DLD1 (cell line): ENCODE results near the gene SLC30A3.
"Not testable (repeated sequence)": the region's sequence is repeated elsewhere in the genome, so short reads cannot be mapped to it uniquely, and the experiment has no call there.

Experiments
- in situ Hi-C: cut with HindIII; loops from 2 replicates; pipeline ENCODE4 v1.10.0; 2017; ENCODE audit warnings: low sequenced_read_pairs

SLC30A3 gene, protein sequence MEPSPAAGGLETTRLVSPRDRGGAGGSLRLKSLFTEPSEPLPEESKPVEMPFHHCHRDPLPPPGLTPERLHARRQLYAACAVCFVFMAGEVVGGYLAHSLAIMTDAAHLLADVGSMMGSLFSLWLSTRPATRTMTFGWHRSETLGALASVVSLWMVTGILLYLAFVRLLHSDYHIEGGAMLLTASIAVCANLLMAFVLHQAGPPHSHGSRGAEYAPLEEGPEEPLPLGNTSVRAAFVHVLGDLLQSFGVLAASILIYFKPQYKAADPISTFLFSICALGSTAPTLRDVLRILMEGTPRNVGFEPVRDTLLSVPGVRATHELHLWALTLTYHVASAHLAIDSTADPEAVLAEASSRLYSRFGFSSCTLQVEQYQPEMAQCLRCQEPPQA

DNA sequence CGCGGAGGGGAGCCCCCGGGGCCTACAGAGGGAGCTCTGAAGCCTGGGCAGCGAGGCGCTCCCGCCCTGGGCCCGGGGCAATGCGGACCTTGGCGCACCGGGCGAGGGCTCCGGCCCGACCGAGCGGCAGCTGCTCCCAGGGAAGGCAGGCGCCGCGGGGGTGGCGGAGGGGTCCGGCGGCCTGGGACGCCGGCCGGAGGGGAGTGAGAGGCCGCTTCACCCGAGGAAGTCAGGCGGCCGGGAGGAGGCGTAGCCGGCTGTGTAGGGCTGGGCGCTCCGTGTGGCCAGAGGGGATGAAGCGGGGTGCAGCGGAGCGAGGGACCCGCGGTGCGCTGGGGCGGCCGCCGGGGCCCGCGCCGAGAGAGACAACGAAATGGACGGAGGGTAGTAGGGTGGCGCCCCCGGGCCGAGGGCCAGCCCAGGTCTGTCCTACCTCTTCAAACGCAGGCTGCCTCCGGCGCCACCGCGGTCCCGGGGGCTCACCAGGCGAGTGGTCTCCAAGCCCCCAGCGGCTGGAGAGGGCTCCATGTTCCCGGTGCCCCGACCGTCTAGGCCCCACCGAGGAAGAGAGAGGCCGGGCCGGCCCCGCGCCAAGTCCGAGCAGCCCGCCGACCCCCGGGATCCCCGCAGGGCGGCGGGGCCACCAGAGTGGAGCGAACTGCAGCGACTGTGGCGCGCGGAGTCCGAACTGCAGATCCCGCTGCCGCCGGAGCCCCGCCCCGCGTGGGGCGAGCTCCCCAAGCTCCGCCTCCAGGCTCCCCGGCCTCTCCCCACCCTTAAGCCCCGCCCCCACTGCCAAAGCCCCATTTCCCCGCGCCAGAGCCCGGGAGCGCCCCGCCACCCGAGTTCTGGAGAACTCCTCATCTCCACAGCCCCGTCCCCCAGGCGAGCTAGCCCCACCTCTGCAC is at the start of gene SLC30A3:
Gene SLC30A3, minus strand, starts transcription at position 669 of the 908 bp plus-strand sequence. Its CDS starts 141 bp downstream, at position 528.
- in situ Hi-C loops = no loop called here

DNA sequence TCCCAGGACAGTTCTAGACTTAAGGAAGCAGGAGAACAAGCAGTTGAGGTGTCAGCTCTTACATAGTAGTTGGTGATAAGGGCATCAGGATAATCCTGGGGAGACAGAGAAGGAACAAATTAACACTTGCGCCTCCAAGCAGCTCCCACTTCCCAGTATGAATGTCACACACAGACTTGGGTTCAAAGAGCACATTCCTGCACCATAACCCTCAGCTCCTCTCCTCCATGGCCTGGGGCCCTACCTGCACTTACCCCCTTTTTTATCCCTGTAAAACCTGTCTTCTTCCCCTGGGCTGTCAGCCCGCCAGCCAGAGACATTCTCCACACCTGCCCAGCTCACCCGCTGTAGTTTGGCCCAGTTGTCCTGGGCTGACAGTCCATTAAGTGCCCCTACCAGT is 49.3 kb upstream of the SLC30A3 start:
- in situ Hi-C loops = no loop called here

DNA sequence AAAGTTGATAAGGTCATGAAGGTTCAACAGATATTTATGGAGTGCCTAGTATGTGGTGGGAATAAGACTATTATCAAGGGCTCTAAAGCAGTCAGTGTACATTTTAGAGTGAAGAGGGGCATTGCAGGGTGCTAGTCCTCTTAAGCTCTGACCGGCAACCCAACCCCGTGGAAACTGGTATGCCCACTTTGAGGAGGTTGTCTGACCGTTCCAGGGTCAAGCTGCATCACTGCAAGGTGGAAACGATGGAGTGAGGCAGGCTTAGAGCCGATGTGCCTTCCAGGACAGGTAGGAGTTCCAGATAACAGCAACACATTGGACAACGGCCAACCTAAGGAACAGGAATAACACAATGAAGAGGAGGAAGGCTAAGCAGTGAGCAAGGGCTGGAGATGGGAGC is 46.8 kb upstream of the SLC30A3 start:
- in situ Hi-C loops = no loop called here

DNA sequence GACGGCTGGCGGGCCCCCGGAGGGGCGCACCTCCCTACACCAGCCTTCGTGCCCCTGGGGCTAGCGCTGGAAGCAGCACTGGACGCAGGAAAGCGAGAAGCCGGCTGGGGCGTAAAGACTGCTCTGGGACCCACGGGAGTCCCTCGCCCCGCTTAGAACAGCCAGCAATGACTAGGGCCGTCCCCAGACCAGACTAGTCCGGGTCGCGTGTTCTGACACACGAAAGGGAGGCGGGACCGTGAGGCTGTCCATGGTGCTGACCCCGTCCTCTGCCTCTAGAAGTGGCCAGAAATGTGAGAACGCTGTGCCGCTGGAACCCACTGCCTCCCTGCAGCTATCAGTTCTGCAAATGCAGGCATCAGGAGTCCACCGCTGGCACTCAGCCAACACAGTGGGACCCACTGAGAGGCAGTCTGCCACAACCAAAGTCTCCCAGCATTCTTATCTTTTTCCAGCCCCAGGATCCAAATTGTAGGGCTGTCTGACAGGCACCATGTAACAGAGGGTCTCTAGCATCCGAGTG is 45.6 kb upstream of the SLC30A3 start, which contains the start of gene UCN:
Gene UCN, minus strand, starts transcription at position 87 of the 523 bp plus-strand sequence. CDS start 550 bp downstream, outside the sequence.
- in situ Hi-C loops = no loop called here

DNA sequence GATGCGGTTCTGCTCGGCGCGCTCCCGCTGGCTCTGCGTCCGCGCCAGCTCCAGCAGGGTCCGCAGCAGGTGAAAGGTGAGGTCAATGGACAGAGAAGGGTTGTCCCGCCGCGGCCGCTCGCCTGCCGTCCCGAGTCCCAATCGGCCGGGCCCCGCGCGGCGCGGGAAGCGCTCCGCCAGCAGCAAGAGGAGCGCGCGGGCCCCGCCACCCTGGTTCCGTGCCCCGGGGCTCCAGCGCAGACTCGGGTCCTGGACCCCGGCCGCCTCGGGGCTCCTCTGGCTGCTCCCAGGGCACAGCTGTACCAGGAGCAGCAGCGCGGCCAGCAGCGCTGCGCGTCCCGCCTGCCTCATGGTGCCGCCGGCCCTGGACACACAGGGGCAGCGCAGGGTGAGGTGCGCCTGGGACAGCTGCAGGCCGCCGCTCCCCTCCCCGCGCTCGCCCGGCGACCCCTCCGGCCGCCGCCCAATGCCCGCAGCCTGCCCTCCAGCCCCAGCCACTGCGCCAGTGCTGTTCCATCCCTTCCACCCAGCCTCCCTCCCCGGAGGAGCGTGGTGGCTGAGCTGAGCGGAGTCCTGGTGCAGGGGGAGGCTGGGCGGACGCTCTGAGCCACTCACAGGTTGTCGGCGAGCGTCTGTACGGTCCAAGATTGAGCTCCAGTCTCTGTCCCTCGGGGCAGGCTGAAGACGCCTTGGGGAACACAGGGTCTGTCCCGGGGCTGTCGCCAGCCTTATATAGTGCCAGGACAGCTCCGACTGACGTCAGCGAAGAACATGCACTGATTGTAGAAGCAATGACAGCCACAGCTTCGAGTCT is 44.9 kb upstream of the SLC30A3 start:
- in situ Hi-C loops = no loop called here

DNA sequence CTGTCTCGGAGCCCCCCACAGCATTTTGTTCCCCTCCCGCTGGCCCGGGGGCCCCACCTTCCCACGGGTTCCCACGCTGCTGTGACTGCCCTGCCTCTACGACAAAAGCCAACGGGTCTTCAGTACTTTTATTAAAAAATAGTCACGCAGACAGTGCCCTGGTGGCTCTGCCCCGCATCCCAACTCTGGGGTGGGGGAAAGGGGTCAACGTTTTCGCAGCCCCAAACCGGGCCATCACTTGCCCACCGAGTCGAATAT is 44.4 kb upstream of the SLC30A3 start:
- in situ Hi-C loops = no loop called here

DNA sequence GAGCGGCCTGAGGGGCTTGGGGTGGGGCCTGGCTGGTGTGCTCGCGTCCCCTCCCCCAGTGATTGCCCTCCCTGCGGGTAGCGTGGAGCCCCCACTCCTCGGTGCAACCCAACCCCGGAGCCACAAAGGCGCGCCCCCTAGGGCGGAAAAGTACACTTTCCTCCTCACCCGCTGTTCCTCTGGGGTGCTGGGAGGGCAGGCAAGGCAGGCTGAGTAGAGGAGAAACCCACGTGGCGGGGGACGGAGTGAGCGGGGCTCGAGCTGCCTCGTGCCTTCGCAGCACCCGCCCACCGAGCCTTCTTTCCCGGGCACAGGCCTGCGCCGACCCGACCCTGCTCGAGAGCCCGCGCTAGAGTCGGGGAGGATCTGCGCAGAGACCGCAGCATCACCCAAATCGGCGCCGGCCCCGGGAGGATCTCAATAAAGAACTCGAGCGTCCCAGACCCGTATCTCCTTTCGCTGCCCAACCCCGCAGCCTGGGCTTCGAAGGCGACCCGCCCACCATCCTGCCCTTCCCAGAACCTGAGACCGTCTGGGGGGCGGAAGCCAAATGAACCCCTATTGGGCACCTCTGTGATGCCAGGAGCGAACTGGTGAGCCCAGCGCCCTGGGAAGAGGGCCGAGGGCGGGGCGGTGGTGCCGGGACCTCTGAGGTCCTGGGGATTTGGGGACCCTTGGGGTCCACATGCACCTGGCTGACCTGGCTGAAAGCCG is 43.9 kb upstream of the SLC30A3 start:
- in situ Hi-C loops = no loop called here

DNA sequence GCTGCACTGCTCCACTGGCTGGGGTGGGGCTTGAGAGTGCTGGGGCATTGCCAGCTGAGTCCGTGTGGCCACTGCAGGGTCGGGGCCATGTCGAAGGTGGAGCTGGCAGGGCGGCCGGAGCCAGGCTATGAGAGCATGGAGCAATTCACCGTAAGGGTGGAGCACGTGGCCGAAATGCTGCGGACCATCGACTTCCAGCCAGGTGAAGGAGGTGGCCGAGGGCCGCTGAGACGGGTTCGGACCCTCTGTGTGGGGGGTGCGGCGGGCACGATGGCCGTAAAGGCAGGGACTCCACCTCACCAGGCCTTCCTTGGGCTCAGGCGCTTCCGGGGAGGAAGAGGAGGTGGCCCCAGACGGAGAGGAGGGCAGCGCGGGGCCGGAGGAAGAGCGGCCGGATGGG is 43.3 kb upstream of the SLC30A3 start:
- in situ Hi-C loops = no loop called here

DNA sequence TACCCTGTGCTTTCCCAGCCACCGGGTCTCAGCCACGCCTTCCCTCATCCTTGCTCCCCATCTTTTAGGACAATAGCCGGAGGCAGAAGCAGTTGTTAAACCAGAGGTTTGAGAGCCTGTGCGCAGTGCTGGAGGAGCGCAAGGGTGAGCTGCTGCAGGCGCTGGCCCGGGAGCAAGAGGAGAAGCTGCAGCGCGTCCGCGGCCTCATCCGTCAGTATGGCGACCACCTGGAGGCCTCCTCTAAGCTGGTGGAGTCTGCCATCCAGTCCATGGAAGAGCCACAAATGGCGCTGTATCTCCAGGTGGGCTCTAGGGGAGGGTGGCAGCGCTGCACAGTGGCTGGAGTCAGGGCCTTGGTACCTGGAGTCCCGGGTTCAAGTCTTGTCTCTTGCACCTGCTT is 42.7 kb upstream of the SLC30A3 start:
- in situ Hi-C loops = no loop called here

DNA sequence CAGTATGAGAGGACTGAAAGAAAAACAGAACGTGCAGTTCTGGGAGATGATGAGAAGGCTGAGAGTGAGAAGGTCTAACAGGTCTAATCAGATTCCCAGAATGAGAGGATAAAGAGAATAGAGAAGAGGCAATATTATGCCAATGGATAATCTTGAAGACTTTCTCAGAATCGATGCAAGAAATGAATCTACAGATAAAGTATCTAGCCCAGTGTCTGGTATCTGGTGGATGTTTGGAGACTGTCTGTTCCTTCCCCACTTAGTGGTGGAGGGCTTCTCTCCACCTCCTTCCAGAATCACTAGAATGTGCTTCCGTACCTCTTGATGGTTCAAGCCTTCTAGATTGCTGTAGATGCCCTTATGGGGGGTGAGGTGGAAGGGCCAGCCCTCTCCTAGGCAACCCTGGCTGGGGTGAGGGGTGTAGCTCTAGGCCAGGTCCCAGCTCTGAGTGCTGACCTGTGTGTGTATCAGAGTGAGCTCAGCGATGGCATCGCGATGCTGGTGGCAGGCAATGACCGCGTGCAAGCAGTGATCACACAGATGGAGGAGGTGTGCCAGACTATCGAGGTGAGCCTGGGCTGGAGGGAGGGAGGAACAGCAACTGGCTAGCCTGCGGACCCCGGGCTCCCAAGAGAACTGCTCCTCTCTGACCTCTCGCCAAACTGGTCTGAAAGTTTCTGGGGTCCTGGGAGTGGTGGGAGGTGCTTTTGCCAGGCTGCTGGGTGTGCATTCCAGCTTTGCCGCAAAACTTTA is 41.8 kb upstream of the SLC30A3 start:
- in situ Hi-C loops = no loop called here

DNA sequence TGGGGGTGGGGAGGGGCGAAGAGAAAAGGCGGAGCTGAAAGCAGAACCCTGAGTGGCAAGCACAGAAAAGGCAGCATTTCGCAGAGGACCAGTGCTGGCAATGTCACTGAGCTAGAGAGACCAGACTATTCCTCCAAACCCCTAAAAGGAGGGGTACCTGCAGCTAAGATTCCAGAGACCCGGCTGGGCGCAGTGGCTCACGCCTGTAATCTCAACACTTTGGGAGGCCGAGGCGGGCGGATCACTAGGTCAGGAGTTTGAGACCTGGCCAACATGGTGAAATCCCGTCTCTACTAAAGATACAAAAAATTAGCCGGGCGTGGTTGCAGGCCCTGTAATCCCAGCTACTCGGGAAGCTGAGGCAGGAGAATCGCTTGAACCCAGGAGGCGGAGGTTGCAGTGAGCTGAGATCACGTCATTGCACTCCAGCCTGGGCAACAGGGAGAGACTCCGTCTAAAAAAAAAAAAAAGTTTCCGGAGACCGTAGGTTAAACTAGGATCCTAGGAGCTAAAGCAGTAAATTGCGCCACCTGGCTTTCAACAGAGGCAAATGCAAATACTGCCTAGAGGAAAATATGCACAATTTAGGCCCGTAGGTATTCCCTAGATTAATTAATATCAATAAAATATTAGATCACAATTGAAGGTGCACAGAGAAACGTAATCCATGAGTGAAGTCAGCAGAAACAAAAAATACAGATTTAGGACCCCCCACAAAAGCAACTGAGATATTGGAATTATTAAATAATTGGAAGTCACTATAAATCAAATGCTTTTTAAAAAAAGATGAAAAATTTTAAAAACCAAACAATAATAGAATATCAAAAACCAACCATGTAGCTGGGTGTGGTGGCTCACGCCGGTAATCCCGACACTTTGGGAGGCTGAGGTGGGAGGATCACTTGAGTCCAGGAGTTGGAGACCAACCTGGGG is 40.5 kb upstream of the SLC30A3 start:
- in situ Hi-C loops = no loop called here

DNA sequence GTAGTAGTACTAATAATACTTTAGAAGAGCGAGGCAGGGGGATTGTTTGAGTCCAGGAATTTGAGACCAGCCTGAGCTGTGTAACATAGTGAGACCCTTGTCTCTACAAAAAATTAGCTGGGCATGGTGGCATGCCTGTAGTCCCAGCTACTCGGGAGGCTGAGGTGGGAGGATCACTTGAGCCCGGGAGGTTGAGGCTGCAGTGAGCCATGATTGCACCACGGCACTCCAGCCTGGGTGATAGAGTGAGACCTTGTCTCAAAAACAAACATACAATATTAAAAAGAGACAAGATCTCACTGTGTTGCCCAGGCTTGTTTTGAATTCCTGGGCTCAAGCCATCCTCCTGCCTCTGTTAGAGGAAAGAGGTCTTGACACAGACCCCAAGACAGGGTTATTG is 37.8 kb upstream of the SLC30A3 start:
- in situ Hi-C loops = not testable (repeated sequence)

DNA sequence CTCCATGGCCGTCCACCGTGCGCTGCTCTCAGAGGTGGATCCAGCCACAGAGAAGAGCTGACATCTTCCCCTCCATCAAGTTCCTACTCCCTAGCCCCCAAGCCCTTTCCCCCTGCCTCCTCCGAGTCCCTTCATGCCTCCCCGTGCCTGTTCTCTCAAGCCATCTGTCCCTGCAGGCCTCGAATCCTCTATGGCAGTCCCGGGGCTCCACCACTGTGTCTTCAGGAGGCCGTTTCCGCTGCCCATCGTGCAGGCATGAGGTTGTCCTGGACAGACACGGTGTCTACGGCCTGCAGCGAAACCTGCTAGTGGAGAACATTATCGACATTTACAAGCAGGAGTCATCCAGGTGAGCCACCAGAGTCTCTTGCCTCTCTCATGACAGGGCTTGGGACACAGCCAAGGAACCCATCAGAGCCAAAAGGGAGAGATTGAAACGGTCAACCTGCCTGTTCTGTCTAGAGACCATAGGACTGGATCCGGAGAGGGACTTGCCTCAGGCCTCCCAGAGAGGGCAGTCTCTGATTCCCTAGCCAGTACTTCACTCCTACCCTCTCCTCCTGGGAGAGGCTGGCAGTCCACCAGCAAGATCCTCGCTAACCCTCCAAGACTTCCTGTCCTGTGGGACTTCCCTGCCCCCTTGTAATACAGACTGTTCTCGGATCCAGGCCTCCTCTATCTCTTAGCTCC is 35.7 kb upstream of the SLC30A3 start:
- in situ Hi-C loops = no loop called here

DNA sequence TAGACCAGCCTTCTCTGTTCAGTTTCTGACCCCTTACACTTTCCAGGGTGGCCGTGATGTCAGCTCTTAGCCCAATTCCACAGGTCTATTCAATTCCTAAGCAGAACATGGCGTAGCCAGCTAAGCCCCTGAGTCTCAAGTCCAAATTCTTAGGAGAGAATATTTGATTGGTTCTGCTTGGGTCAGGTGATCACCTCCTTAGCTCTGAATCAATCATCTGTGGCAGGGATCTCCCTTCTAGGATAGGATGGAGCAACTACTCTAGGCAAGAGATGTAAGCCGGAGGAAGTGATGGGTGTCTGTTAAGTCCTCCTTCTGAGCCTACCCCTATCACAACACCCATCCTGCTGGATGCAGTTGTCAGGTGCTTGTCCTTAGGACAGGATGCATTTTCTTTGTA is 34.3 kb upstream of the SLC30A3 start:
- in situ Hi-C loops = no loop called here

DNA sequence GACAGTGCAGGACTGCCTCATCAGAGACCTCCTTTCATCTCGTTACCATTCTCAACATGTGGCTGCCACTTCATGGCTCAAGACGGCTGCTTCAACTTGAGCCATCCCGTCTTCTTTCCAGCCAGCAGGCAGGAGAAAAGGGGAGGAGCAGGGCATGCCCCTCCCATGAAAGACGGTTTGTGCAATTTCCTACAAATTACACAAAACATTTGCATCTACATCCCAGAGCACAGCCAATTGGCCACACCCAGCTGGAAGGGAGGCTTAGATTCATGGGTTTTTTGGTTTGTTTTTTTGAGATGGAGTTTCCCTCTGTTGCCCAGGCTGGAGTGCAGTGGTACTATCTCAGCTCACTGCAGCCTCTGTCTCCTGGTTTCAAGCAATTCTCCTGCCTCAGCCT is 33.6 kb upstream of the SLC30A3 start:
- in situ Hi-C loops = no loop called here

DNA sequence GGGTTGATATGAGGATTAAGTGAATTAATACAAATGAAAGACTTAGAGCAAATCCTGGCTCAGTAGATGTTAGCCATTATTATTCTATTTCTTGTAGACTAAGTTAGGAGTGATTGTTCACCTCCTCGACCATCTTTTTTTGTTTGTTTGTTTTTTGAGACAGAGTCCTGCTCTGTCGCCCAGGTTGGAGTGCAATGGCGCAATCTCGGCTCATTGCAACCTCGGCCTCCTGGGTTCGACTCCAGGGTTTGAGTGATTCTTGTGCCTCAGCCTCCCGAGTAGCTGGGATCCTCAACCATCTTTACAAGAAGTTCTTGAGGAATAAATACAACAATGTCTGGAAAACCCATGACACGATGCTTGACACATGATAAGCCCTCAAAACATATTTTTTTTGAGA is 32.1 kb upstream of the SLC30A3 start:
- in situ Hi-C loops = no loop called here

DNA sequence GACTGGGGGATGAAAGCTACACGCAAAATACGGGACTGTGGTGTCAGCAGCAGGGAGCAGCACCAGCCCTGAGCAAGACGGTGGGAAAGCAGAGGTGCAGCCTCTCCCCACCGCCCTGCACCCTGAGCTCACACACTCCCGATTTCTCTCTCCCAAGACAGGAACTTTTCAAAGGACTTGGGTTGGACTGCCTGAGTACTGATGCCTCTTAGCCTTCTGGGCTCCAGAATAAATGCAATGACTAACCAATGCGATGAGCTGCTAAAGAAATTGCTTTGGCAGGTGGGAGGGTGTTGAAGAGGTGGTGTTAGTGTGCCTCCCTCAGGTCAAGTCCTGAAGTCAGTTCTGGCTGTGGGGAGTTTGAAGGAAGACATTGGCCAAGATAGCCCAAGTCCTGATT is 29.0 kb upstream of the SLC30A3 start:
- in situ Hi-C loops = no loop called here

DNA sequence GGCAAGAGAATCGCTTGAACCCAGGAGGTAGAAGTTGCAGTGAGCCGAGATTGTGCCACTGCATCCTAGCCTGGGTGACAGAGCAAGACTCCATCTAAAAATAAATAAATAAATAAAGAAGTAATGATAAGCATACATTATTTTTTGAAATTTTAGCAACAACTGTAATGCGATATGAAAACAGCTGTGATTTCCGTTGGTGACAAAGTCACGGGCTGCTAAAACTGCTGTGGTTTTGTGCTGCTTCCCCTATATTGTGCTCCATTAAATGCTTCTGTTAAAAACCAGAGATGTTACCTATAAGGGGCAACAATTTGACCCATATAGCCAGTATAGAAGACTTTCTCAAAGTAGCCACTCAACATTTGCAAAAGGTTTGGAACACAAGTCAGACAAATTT is 27.7 kb upstream of the SLC30A3 start:
- in situ Hi-C loops = no loop called here
